GM12878 (cell line): ENCODE results near the gene PTGIS. TPM values are rescaled to one million over a fixed set of nuclear protein-coding genes. Genes with fewer than 3 reads are reported as not detected.

ENCODE experiments used
- ATF3 ChIP-seq: IDR thresholded peaks from 2 replicates; pipeline ENCODE4 v1.6.1; 2011; ENCODE audit warnings: low read depth, mild to moderate bottlenecking, low read length, moderate library complexity, borderline replicate concordance; ENCODE audit errors: extremely low read depth
- BCL11A ChIP-seq: IDR thresholded peaks from 2 replicates; pipeline ENCODE4 v1.6.1; 2011; ENCODE audit warnings: low read depth, low read length
- BHLHE40 ChIP-seq, 2 experiments: fragments of 450-650 bp in 1 of 2; IDR thresholded peaks; 2 replicates each; pipeline ENCODE4 v1.6.1; 2011 to 2017; ENCODE audit warnings: low read depth in 2 of 2, borderline replicate concordance in 1 of 2, improper control_type of control experiment in 1 of 2, low read length in 1 of 2, mild to moderate bottlenecking in 1 of 2
- CBFB ChIP-seq: IDR thresholded peaks from 2 replicates; pipeline ENCODE4 v1.6.1; 2016; ENCODE audit warnings: antibody characterized with exemption, low read depth
- CEBPB ChIP-seq, 2 experiments: fragments of 150-350 bp in 1 of 2; IDR thresholded peaks; 2 replicates each; pipeline ENCODE4 v1.6.1; 2012 to 2014; ENCODE audit warnings: low read depth in 2 of 2, low read length in 2 of 2, borderline replicate concordance in 1 of 2, inconsistent platforms in 1 of 2
- CHD4 ChIP-seq: fragments of 200-600 bp; sonication (generic); IDR thresholded peaks from 2 replicates; pipeline ENCODE4 v1.6.1; 2016; ENCODE audit warnings: mild to moderate bottlenecking
- EP300 ChIP-seq, 2 experiments: fragments of 150-350 bp in 1 of 2; IDR thresholded peaks; 2 replicates each; pipeline ENCODE4 v1.6.1; 2011 to 2012; ENCODE audit warnings: low read depth in 2 of 2, low read length in 2 of 2, borderline replicate concordance in 1 of 2, improper control_type of control experiment in 1 of 2, inconsistent platforms in 1 of 2; ENCODE audit not compliant: control insufficient read depth in 1 of 2
- GATAD2B ChIP-seq: fragments of 450-650 bp; conservative IDR thresholded peaks from 2 replicates; pipeline ENCODE4 v1.6.1; 2017; ENCODE audit warnings: low read depth, mild to moderate bottlenecking, moderate library complexity
- HSF1 ChIP-seq: fragments of 150-350 bp; IDR thresholded peaks from 2 replicates; pipeline ENCODE4 v1.6.1; 2014; ENCODE audit warnings: mild to moderate bottlenecking, low read depth, low read length
- MEF2B ChIP-seq: fragments of 450-650 bp; IDR thresholded peaks from 2 replicates; pipeline ENCODE4 v1.6.1; 2018; ENCODE audit warnings: mild to moderate bottlenecking, moderate library complexity; ENCODE audit not compliant: partially characterized antibody, poor library complexity, severe bottlenecking
- MTA2 ChIP-seq: fragments of 450-650 bp; IDR thresholded peaks from 2 replicates; pipeline ENCODE4 v1.6.1; 2016; ENCODE audit warnings: low read depth, mild to moderate bottlenecking, moderate library complexity
- NBN ChIP-seq: fragments of 450-650 bp; IDR thresholded peaks from 2 replicates; pipeline ENCODE4 v1.6.1; 2016
- NFYB ChIP-seq: IDR thresholded peaks from 2 replicates; pipeline ENCODE4 v1.6.1; 2011; ENCODE audit warnings: low read depth, mild to moderate bottlenecking, low read length, improper control_type of control experiment, moderate library complexity; ENCODE audit not compliant: insufficient read depth
- NR2C1 ChIP-seq: fragments of 450-650 bp; IDR thresholded peaks from 2 replicates; pipeline ENCODE4 v1.6.1; 2017; ENCODE audit warnings: antibody characterized with exemption, mild to moderate bottlenecking, moderate library complexity
- NR2F1 ChIP-seq: fragments of 450-650 bp; conservative IDR thresholded peaks from 2 replicates; pipeline ENCODE4 v1.6.1; 2017; ENCODE audit warnings: mild to moderate bottlenecking
- POLR2A ChIP-seq: IDR thresholded peaks from 2 replicates; pipeline ENCODE4 v1.6.1; 2011; ENCODE audit warnings: low read depth, mild to moderate bottlenecking, low read length
- POLR2AphosphoS2 ChIP-seq: IDR thresholded peaks from 2 replicates; pipeline ENCODE4 v1.6.1; 2011; ENCODE audit warnings: low read depth, mild to moderate bottlenecking, low read length, improper control_type of control experiment, moderate library complexity
- POLR2AphosphoS5 ChIP-seq: IDR thresholded peaks from 2 replicates; pipeline ENCODE4 v1.6.1; 2011; ENCODE audit warnings: mild to moderate bottlenecking, low read length, inconsistent platforms
- RUNX3 ChIP-seq: IDR thresholded peaks from 2 replicates; pipeline ENCODE4 v1.6.1; 2012; ENCODE audit warnings: low read length, inconsistent platforms
- SMAD1 ChIP-seq: fragments of 450-650 bp; IDR thresholded peaks from 2 replicates; pipeline ENCODE4 v1.6.1; 2018; ENCODE audit warnings: mild to moderate bottlenecking, low read depth; ENCODE audit not compliant: partially characterized antibody
- SP1 ChIP-seq: IDR thresholded peaks from one replicate; pipeline ENCODE4 v1.6.1; 2011; ENCODE audit warnings: low read depth, low read length
- SRF ChIP-seq, 2 experiments: IDR thresholded peaks; 2 replicates each; pipeline ENCODE4 v1.6.1; 2011; ENCODE audit warnings: low read depth in 2 of 2, low read length in 2 of 2, mild to moderate bottlenecking in 1 of 2, moderate library complexity in 1 of 2
- TBL1XR1 ChIP-seq: IDR thresholded peaks from 2 replicates; pipeline ENCODE4 v1.6.1; 2012; ENCODE audit warnings: low read depth, low read length, improper control_type of control experiment
- TCF7 ChIP-seq: IDR thresholded peaks from 2 replicates; pipeline ENCODE4 v1.6.1; 2014; ENCODE audit warnings: antibody characterized with exemption, borderline replicate concordance
- USF2 ChIP-seq: IDR thresholded peaks from 2 replicates; pipeline ENCODE4 v1.6.1; 2011; ENCODE audit warnings: low read depth, low read length, improper control_type of control experiment, borderline replicate concordance
- YBX1 ChIP-seq: fragments of 450-650 bp; IDR thresholded peaks from 2 replicates; pipeline ENCODE4 v1.6.1; 2016; ENCODE audit warnings: antibody characterized with exemption
- YY1 ChIP-seq: IDR thresholded peaks from 2 replicates; pipeline ENCODE4 v1.6.1; 2011; ENCODE audit warnings: low read depth, mild to moderate bottlenecking, low read length
- ZBED1 ChIP-seq: IDR thresholded peaks from 2 replicates; pipeline ENCODE4 v1.6.1; 2016; ENCODE audit warnings: borderline replicate concordance
- polyA plus RNA-seq, 11 experiments: library from polyadenylated mRNA; depleted of rRNA in 4 of 11; unstranded in 6 of 11; stranded (reverse) in 5 of 11; fragments of >200 nt; fragmentation: Nextera tagmentation in 4 of 11; fragmentation: Illumina TruSeq in 1 of 11; extraction: Ambion mirVana in 4 of 11; extraction: Trizol in 1 of 11; gene quantifications; 1 replicate in 1 of 11; 2 replicates in 10 of 11; pipeline versions ENCODE4 v1.2.1 to v1.2.3, GENCODE V29; 2011 to 2016; ENCODE audit warnings: inconsistent platforms in 2 of 11, missing spikeins in 2 of 11, low read depth in 1 of 11
- total RNA-seq, 4 experiments: library from RNA; depleted of rRNA in 3 of 4; stranded (reverse); fragments of >200 nt in 3 of 4; fragmentation: Illumina TruSeq in 1 of 4; extraction: Trizol in 1 of 4; gene quantifications; 2 replicates each; pipeline versions ENCODE4 v1.2.1 to v1.2.3, GENCODE V29; 2013 to 2021

PTGIS gene
- total and polyA plus RNA-seq, 10 of the 15 experiments (the other 5 are each of a cell fraction or from before 2014, with no cell fraction given) = 0.10 TPM; not detected in 9

- TF ChIP-seq MEF2B = peak; percentile 29
- TF ChIP-seq NFYB = no peak
- TF ChIP-seq NR2C1 = no peak
- no peak for TF ChIP-seq CEBPB (IDR thresholded peaks at IDR 0.05; ENCODE audit: borderline replicate concordance in 1 of 2, low read depth in 2 of 2, low read length in 2 of 2)
- TF ChIP-seq NBN = peak; percentile 58; the same call in 1 of the 2 replicates
- 0 out of 2 replicates have a peak, but pooled peaks have one; percentile 56 for TF ChIP-seq TBL1XR1
- TF ChIP-seq POLR2AphosphoS5 = no peak
- peak; percentile 64 to 67; a peak in 3 of 4 replicates for TF ChIP-seq BHLHE40 (IDR thresholded peaks at IDR 0.05; ENCODE audit: borderline replicate concordance in 1 of 2, low read depth in 2 of 2, low read length in 1 of 2)
- no peak for TF ChIP-seq ATF3
- peak; percentile 74 for TF ChIP-seq NR2F1
- TF ChIP-seq POLR2AphosphoS2 = no peak
- TF ChIP-seq CHD4 = no peak
- no peak for TF ChIP-seq YBX1
- TF ChIP-seq EP300 (IDR thresholded peaks at IDR 0.05; ENCODE audit: borderline replicate concordance in 1 of 2, control insufficient read depth in 1 of 2, low read depth in 2 of 2, low read length in 2 of 2) = no peak
- peak; percentile 27 for TF ChIP-seq SP1
- no peak for TF ChIP-seq USF2
- no peak for TF ChIP-seq HSF1
- TF ChIP-seq GATAD2B = peak; percentile 77; the same call in 1 of the 2 replicates
- peak; percentile 56; the same call in 1 of the 2 replicates for TF ChIP-seq RUNX3
- no peak for TF ChIP-seq TCF7
- TF ChIP-seq BCL11A = no peak
- TF ChIP-seq YY1 = peak; percentile 79
- TF ChIP-seq SMAD1 = no peak
- no peak for TF ChIP-seq POLR2A
- TF ChIP-seq SRF (IDR thresholded peaks at IDR 0.05; ENCODE audit: low read depth in 2 of 2, low read length in 2 of 2) = no peak
- no peak for TF ChIP-seq CBFB
- no peak for TF ChIP-seq ZBED1
- no peak for TF ChIP-seq MTA2
These were observed 43.0 kb upstream of the PTGIS start (continued) for GRCh38 chr20:49610691-49611538.
